Measurements from ENCODE around the gene SIAE.

The SIAE gene, protein sequence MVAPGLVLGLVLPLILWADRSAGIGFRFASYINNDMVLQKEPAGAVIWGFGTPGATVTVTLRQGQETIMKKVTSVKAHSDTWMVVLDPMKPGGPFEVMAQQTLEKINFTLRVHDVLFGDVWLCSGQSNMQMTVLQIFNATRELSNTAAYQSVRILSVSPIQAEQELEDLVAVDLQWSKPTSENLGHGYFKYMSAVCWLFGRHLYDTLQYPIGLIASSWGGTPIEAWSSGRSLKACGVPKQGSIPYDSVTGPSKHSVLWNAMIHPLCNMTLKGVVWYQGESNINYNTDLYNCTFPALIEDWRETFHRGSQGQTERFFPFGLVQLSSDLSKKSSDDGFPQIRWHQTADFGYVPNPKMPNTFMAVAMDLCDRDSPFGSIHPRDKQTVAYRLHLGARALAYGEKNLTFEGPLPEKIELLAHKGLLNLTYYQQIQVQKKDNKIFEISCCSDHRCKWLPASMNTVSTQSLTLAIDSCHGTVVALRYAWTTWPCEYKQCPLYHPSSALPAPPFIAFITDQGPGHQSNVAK

GRCh38 chr11:124673333-124674167 is at the start of gene SIAE, which contains the start of gene SPA17:
SIAE (minus strand) TSS chr11:124673739; CDS start chr11:124673708, 31 bp downstream.
SPA17 (plus strand) TSS chr11:124673904; CDS start chr11:124675265, 1,361 bp downstream.
- no peak for TF ChIP-seq CTCF (conservative IDR thresholded peaks at IDR 0.05)
- H3K27ac ChIP-seq, result peak within 1 kb of the TSS; percentile 67

DNA sequence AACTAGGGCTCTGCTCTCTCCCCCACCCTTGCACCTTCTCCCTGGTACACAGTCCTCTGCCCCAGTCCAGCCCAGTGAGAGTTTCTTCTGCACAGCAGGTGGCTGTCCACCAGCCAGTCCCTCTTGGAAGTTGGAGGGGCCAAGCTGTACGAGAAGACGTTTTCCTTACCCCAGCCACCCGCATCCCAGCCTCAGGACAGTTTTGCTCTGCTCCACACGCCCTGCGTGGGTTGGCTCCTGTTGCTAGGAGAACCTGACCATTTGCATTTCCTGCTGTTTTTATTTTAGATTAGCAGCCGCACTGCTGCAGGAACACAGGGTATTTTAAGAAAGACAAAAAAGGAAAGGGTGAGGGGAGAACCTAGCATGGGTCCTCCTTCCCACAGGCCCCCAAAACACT is 48.6 kb upstream of the SIAE start:
- no peak for TF ChIP-seq CTCF (conservative IDR thresholded peaks at IDR 0.05)
- H3K27ac ChIP-seq, result no peak overlapping the region

DNA sequence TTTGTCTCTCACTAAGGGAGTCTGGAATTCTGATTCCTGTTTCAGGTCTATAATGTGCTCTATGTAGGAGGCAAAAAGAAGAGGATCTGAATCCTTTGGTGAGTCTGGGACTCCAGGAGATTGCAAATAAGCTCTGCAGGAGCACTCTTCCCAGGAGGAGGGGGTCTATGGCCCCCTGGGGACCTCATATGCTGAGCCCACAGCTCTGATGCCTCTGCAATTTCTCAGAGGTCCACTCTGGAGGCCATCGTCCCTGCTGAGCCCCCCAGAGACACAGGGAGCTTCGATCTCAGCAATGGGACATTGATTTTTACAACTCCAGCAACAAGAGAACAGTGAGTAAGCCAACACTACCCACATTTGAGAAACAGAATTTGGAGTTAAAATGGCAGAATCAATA is 46.0 kb upstream of the SIAE start:
- TF ChIP-seq CTCF (conservative IDR thresholded peaks at IDR 0.05), result no peak
- H3K27ac ChIP-seq, result no peak overlapping the region

DNA sequence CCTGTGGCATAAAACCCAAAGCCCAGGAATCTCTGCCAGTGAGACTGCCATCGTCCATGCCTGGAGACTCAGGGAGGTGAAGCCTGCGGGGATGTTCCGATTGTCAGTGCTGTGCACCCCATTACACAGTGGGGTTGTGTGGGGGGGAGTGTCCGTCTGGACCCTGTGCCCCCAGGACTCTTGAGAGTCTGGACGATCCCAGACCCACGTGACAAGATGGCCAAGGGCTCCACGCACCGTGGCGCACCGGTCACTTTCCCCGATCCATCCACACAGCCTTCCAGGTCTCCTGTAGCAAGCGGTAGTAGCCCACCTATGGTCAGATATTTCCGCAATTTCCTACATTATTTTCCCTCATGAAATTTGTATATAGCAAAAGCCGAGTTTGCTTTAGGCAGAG is 45.3 kb upstream of the SIAE start:
- no peak for TF ChIP-seq CTCF (conservative IDR thresholded peaks at IDR 0.05)

GRCh38 chr11:124717786-124718651 is 44.5 kb upstream of the SIAE start:
- TF ChIP-seq CTCF (conservative IDR thresholded peaks at IDR 0.05), result no peak
- peak overlapping the region; percentile 59 for H3K27ac ChIP-seq

More for the DNA sequence above, 45.3 kb upstream of the SIAE start:
- no peak overlapping the region for H3K27ac ChIP-seq

DNA sequence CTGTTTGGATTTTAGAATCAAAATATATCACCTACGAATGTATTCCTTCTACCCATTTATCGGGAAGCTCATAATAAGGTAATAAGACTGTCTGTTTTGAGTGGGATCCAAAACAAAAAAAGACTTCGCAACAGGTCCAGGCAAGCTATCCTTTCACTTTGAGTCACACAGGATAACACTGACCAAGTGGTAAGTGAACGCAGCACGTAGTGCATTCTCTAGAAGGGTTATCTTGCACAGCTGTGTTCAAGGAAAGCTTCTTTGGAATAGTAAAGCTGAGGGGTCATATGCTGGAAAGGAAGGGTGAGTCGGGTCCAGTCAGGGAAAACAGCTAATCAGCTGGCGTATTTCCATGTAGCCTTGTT is 43.9 kb upstream of the SIAE start:
- TF ChIP-seq CTCF (conservative IDR thresholded peaks at IDR 0.05), result no peak
- H3K27ac ChIP-seq, result peak overlapping the region; percentile 59

Data from VCaP (cell line).